HG03460 (cell line): ENCODE results near the gene TRIM67.
"Not testable (repeated sequence)": the region's sequence is repeated elsewhere in the genome, so short reads cannot be mapped to it uniquely, and the experiment has no call there.

Source experiments
- ATAC-seq: cut with Tn5 transposase; IDR thresholded peaks from one replicate; pipeline ENCODE4 v1.9.1; 2021; ENCODE audit not compliant: unreplicated experiment

TRIM67 gene

GRCh38 chr1:231161667-231162296, at the start of gene TRIM67:
Gene TRIM67 (plus strand): TSS chr1:231162058. CDS start chr1:231162970, 912 bp downstream.
- ATAC-seq: no peak

GRCh38 chr1:231116738-231117137, 45.1 kb upstream of the TRIM67 start:
- no peak for ATAC-seq

GRCh38 chr1:231118704-231119453, 43.0 kb upstream of the TRIM67 start:
- no peak for ATAC-seq

- no peak for ATAC-seq
Observed at GRCh38 chr1:231121533-231121932, 40.3 kb upstream of the TRIM67 start.

GRCh38 chr1:231122143-231122542, 39.7 kb upstream of the TRIM67 start:
- ATAC-seq: no peak

GRCh38 chr1:231124746-231125145, 37.1 kb upstream of the TRIM67 start:
- ATAC-seq: no peak

- no peak for ATAC-seq
Observed at GRCh38 chr1:231125972-231126580, 35.8 kb upstream of the TRIM67 start.

- not testable (repeated sequence) for ATAC-seq
Observed at GRCh38 chr1:231127106-231127505, 34.8 kb upstream of the TRIM67 start.

- ATAC-seq: not testable (repeated sequence)
Observed at GRCh38 chr1:231128471-231128870, 33.4 kb upstream of the TRIM67 start.

GRCh38 chr1:231130544-231130943, 31.3 kb upstream of the TRIM67 start:
- no peak for ATAC-seq

- not testable (repeated sequence) for ATAC-seq
Observed at GRCh38 chr1:231132591-231132990, 29.3 kb upstream of the TRIM67 start.

- no peak for ATAC-seq
Observed at GRCh38 chr1:231134624-231135023, 27.2 kb upstream of the TRIM67 start.

GRCh38 chr1:231138236-231138635, 23.6 kb upstream of the TRIM67 start:
- no peak for ATAC-seq

GRCh38 chr1:231139125-231139649, 22.7 kb upstream of the TRIM67 start:
- no peak for ATAC-seq

- ATAC-seq: no peak
Observed at GRCh38 chr1:231139659-231140654, 21.9 kb upstream of the TRIM67 start.

- ATAC-seq: no peak
Observed at GRCh38 chr1:231144416-231145193, 17.3 kb upstream of the TRIM67 start.

- no peak for ATAC-seq
Observed at GRCh38 chr1:231147896-231148295, 14.0 kb upstream of the TRIM67 start.

GRCh38 chr1:231151811-231152210, 10.0 kb upstream of the TRIM67 start:
- ATAC-seq: no peak

GRCh38 chr1:231153726-231154125, 8.1 kb upstream of the TRIM67 start:
- no peak for ATAC-seq

- ATAC-seq: no peak
Observed at GRCh38 chr1:231155808-231156207, 6.0 kb upstream of the TRIM67 start.
